GM21367 (cell line): ENCODE data around the gene CPNE7.

Source experiments
- ATAC-seq: cut with Tn5 transposase; IDR thresholded peaks from one replicate; pipeline ENCODE4 v1.9.1; 2021; ENCODE audit not compliant: unreplicated experiment

The CPNE7 gene

DNA sequence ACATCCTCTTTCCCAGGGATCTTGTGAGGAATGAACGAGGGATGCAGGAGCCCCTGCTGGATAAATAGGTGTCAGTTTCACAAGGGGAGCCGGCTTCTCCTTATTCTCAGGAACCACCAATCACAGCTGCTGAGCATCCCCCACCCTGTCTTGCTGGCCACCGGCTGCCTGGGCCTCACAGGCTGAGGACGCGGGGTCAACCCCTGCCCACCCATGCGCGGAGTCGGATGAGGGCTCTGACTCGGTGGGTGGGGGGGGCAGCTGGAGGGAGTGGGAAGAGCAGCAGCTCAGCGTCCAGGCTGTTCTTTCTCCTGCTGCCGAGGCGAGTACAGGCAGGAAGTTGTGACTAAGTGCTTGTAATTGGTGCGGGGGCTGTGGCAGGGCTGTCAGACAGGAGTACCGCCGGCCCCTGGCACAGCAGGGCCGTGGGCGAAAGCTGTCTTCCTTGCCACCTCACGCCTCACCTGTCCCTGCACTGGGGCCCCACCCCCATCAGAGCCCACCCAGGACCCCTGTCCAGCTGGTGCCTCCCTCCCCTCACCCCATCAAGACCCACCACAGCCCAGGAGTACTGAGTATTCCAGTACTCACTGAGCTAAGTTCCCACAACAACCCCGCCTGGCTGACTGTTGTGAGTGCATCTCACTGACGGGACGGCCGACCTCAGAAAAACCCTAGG, 26.9 kb downstream of the CPNE7 start:
- no peak for ATAC-seq

DNA sequence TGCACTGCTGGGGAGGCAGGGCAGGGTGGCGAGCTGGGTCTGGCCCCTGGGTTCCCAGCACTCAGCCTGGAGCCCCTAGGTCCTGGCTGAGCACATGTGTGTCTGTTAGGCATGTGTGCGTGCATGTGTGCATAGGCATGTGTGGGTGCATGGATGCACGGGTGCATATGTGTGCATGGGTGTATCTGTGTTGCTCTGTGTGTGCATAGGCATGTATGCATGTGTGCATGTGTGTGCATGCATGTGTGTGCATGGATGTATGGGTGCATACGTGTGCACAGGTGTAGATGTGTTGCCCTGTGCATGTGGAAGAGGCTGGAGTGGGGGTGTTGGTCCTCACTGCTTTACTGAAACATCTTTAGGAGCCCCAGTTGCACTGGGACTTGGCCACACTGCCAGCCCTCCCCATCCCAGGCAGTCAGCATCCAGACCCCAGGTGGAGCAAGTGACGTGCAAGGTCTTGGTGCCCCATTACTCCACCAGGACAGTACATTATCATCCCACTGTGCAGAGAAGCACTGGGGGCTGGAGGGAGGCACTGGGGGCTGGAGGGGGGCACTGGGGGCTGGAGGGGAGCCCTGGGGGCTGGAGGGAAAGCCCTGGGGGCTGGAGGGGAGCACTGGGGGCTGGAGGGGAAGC, 27.5 kb downstream of the CPNE7 start:
- ATAC-seq: no peak

DNA sequence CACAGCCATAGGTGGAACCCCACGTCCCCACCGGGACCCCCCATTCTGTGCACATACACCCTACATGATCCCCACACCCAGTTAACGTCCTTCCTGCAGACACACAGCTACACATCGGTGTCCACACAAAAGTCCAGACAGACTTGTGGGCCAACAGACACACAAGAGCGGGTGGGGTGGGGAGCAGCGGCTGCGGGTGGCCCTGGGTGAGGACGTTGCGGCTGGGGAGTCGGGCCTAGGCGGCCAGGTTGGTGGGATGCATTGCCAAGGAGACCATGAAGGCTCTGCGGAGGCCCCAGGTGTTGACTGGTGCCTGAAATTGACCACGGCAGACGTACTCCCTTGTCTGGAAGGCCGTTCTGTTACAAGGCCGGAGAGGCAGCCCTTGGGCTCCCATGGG, 29.2 kb downstream of the CPNE7 start:
- no peak for ATAC-seq

DNA sequence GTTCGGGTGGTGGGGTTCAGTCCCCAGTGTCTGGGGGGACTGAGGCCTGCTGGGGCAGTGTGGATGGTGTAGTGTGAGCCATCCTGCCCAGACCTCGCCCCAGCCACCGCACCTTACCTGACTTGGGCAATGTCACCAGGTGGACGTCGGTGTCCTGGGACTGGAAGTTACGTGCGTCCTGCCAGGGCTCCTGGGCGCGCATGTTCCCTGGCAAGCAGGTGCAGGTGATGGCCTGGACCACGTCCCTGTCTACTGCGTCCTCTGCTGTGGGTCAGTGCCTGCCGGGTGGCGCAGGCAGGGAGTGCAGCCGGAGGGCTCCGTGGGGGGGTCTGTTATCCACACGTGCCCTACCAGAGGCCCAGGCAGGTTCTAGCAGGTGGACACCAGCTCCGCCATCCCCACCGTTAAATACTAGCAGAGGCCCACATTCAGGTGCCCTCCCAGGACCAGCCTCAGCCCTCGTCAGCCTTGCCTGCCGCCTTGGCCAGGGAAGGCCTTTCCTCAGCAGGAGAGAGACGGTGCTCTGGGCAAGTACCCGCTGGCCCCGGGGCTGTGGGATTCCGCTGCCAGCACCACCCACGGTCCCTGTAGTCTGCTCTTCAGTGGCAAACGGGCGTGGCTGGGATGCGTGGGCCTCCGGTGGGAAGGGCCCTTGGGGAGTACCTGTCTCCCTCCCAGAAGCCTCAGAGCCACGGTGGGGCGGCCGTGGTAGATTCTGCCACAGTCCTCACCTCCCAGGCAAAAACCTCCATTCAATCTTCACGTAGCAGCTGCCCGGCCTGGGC, 29.8 kb downstream of the CPNE7 start:
- ATAC-seq: no peak

DNA sequence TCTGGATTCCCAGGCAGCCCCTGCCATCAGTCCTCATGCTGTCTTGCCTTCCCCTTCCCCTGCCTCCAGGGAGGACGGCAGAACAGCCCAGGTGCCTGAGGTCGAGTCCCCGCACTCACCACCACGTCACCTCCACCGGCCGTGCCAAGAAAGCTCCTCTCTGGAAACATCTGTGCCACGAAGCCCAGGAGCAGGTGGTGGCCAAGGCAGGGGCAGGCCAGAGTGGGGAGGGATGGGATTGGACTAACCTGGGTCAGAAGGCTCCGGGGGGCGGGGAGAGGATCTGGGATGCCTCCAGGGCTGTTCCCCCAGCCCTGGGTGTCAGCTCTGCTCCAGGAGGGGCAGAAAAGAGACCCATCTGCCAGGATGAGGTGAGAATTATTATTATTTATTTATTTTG, 30.4 kb downstream of the CPNE7 start:
- ATAC-seq: no peak

DNA sequence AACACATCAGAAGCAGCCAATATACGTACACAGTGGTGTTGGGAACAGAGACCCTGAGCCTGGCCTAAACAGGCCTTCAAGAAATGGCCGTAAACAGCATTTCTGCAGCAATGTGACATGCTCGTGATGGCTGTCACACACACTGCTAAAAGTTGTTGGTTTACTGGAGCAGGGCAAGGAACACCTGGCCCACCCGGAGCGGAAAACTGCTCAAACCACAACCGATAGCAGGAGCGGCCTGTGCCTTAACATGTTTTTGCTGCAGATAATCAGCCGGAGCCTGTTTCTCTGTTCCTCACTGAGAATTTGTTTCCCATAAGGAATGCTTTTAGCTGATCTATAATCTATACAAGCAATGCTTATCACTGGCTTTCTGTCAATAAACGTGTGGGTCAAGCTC, 31.9 kb downstream of the CPNE7 start:
- no peak for ATAC-seq

DNA sequence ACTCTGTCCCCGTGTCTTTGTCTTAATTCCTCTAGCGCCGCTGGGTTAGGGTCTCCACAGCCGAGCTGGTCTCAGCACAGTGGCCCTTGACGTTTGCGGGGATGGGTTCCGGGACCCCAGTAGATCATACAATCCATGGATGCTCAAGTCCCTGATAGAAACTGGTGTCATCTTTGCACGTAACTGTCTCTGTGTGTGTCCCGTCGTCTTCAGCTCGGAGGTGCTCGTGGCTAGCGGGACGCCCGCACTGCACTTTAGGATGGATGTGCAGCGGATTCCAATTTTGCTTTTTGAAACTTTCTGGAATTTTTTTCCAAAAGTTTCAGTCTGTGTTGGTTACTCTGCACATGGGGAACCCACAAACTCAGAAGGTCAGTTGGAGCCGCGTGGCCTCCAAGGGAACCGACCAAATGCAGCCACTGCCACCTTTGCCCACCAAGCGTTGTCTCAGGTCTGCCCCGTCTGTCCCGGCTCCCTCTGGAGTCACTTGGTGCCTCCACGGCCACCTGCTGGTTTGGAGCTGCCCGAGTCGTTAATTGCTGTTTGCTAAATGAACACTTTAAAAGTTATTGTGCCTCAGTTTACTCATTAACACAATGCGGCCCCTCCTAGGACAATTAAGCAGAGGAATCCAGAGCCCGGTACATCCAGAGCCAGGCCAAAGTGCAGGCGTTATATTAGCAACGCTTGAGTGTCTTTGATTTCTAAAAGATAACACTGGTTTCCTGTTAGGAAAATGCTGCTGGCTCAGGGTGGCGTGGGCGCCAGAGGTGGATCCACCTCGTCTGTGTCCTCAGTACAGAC, 32.6 kb downstream of the CPNE7 start:
- ATAC-seq: no peak

DNA sequence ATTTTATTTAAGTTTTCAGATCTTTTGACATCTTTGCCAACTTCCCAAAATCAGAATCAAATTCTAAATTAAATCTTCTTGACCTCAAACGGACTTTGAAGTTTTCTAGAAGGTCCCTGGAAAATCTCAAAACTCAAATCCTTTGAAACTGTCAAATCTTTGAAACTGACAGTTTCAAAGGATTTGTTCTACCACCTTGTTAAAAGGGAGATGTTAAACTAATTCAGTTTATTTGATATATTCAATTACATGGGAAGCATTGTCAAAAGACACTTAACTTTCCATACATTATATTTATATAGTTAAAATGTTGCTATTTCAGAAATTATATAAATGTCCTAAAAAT, 34.5 kb downstream of the CPNE7 start:
- no peak for ATAC-seq

DNA sequence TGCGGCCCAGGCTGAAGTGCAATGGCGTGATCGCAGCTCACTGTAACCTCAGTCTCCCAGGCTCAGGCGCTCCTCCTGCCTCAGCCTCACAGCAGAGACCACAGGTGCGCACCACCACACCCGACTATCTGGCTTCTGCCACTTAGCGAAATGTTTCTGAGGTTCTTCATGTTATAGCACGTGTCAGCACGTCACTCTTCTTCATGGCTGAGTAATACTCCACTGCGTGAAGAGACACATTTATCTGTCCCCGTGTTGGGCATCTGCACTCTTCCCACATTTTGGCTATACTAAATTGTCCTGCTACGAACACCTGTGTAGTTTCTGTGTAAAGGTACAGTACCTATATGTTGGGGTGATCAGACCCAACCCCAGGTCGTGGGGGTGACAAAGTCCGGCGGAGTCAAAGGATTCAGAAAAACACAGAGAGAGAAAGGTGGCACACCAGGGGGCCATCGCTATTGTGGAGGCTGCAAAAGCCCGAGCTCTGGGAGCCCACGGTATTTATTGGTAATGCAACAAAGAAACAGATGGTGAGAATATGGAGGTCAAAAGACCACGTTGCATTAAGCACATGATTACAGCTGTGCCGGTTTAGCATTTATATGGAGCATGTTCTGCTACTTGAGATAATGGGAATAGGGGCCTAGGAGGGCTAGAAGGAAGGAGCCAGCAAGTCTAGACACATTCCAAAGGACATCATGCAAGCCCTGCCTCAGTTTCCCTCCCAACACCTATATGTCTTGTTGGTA, 37.0 kb downstream of the CPNE7 start:
- ATAC-seq: no peak

DNA sequence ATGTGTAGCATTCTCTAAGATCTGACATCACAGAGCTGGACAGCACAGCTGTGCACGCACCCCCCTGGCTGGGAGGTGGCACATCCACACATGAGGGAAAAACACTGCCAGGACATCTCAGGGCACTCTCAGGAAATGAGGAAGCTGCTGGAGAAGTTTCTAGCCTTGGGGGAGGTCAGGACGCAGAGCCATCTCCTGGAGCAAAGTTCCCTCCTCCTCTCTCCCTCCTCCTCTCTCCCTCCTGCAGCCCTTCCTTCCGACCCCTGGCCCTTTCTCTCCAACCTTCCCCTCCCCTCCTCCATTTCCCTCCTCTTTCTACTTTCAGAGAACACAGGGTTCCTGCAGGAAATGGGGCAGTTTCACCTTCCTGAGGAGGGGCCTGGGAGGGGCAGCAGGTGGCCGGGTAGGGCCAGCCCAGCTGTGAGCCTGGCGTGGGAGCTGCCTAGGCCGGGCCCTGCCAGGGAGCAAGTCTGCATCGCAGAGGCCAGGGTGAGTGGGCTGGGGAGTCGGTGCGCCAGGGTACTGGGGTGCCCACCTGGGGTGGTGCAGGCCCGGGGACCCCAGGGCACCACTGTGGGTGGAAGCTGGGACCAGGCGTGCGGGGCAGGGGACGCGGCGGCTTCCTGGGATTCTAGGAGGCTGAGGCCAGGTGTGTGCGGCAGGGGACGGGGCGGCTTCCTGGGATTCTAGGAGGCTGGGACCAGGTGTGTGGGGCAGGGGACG, 37.8 kb downstream of the CPNE7 start, which contains the start of gene DPEP1:
TSS of gene DPEP1 (plus strand) at position 412 of the 723 bp plus-strand sequence. CDS start 16,769 bp downstream, outside the sequence.
- no peak for ATAC-seq

DNA sequence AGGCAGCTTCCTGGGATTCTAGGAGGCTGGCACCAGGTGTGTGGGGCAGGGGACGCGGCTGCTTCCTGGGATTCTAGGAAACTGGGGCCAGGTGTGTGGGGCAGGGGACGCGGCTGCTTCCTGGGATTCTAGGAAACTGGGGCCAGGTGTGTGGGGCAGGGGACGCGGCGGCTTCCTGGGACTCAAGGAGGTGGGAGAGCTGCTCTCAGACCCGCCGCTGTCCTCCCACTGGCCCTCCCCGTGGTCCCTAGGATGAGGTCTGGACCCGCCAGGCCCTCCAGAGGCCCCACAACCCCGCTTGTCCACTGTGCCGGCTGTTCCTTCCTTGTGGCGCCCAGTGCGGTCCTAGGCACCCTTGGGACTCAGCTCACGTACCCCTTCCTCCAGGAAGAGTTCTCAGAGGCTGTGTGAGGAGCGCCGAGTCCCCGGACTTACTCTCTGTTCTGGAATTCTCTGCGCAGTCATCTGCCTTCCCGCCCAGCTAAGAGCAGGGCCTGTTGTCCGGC, 38.4 kb downstream of the CPNE7 start:
- no peak for ATAC-seq

DNA sequence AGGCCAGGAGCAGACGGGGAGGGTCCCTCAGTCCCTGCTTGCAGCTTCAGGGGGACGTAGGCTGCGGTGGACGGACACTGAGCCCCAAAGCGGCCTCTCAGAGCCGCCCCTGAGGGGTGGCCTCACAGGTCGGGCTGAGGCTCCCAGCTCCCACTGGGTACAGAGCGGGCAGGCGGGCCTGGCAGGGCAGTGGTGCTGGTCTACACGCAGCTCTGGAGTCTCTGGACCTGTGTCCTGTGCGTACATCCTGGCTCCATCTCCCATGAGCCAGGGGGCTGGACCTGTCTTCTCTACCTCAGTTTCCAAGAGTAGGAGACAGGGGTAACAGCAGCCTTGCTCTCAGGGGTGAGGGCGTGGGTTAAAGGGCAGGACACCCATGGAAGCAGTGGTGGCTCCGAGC, 39.6 kb downstream of the CPNE7 start:
- no peak for ATAC-seq

DNA sequence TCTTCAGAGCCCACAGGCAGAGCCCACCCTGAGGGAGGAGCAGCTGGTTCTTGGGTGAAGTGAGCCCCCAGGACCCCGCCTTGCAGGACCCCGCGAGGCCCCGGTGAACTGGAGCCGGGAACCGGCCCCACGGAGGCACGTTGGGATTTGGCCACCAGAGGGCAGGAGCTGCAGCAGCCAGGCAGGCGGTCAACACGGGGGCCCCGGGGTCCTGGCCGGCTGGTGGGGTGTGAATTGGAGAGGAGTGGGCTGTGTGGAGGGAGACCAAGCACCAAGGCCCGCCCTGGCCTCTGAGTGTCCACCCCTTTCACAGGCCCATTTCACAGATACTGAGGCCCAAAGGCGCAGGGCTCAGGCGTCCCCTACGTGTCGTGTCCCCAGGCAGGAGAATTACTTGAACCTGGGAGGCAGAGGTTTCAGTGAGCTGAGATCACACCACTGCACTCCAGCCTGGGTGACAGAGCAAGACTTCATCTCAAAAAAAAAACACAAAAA, 40.1 kb downstream of the CPNE7 start:
- ATAC-seq: no peak

DNA sequence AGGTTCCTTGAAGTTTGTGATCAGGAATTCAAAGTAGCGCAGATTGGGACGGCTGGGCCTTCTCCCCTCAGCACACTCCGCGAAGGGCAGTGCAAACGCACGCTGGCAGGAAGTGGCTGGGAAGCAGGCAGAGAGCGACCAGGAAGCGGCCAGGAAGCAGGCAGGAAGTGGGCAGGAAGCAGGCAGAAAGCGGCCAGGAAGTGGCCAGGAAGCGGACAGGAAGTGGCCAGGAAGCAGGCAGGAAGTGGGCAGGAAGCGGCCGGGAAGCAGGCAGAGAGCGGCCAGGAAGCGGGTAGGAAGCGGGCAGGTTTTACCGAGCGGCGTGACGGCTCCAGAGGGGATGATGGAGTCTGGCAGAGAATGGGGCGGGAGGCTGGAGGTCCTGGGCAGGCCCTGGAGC, 41.1 kb downstream of the CPNE7 start:
- ATAC-seq: no peak

DNA sequence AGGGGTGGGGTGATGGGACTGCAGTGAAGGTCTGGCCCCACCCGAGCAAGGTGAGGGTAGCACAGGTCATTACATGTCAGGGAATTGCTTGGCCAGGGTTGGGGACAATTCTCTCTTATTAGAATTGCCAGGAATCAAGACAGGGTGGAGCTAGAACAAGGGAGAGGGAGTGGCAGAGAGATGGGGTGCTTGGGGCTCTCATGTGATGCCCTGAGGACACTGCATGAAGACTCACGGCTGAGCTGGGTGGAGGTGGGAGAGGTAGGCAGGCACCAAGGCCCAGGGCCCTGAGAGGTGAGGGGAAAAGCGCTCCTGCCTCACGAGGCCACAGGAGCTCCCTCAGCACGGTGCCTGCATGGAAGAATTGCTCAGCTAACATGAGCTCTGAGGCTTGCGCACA, 41.5 kb downstream of the CPNE7 start:
- no peak for ATAC-seq

DNA sequence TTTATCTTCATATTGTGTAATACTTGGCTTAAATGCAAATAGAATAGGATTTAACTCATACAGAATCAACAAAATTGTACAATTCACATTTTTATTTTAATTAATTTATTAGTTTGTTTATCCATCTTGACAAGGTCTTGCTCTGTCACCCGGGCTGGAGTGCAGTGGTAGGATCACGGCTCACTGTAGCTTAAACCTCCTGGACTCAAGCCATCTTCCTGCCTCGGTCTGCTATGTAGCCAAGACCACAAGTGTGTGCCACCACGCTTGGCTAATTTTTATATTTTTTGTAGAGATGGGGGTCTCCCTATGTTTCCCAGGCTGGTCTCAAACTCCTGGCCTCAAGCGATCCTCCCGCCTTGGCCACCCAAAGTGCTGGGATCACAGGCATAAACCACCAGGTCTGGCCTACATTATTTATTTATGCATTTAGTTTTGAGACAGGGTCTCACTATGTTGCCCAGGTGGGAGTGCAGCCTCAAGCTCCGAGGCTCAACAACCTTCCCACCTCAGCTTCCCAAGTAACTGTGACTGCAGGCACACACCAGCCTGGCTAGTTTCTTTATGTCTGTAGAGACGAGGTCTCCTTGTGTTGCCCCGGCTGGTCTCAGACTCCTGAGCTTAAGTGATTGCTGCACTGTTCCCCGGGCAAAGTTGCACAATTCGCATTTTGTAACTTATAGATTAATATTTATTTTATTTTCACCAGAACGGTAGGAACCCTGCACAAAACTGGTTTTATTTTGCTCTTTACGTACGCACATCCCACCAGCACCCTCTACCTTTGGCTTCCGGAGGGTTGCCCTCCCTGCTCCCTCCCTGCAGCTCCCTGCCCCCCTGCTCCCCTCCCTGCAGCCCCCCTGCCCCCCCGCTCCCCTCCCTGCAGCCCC, 42.8 kb downstream of the CPNE7 start:
- no peak for ATAC-seq

DNA sequence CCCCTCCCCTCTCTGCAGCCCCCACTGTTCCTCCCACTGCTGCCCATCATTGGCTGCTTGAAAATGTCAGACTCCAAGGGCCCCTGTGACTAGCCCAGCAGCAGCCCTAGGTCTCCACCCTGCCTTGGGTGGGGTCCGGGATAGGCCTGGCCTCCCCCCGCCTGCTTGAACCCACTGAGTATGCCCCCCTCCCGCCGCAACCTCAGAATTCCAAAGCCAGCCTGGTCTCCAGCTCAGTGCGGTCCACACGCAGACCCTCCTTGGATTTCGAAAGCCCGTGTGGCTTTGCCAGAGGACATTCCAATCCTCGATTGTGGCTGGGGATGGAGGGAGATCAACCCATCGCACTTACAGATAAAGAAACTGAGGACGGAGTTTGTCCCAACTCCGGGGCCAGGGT, 44.3 kb downstream of the CPNE7 start:
- no peak for ATAC-seq

DNA sequence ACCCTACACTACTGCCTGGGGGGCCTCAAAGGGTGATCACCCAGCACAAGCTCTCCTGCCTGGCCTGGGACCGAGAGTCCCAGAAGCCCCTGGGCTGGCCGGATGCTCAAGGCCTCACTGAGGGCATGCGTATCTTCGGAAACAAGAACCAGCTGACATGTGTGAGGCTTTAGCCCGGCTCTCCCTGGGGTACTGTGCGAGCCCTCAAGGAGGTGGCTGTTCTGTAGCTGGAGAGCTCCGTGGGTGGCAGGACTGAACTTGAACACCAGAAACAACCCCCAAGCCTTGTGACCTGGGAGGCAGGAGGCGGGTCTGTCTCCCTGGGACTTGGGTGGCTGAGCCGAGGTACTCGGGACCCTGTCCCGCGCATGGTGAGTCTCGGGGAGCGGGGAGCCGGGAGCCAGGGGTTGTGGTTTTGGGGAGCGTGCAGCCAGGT, 44.9 kb downstream of the CPNE7 start:
- ATAC-seq: no peak
